Fibroblast of gingiva (primary cell): Measurements from ENCODE around the gene SLC44A4.
A peak's percentile ranks its signal among the peaks of the same experiment; 100 is the strongest.
"Not testable (repeated sequence)": the region's sequence is repeated elsewhere in the genome, so short reads cannot be mapped to it uniquely, and the experiment has no call there.

Experiments
- DNase-seq: peaks from one replicate; pipeline ENCODE4 v3.0.0-alpha.2; 2011; ENCODE audit warnings: low read depth

The SLC44A4 gene

GRCh38 chr6:31827286-31828079, 51.3 kb downstream of the SLC44A4 start, which contains the start of gene HSPA1B:
HSPA1B (plus strand) TSS chr6:31827738; CDS start chr6:31827951, 213 bp downstream.
- DNase-seq, result peak; percentile 100

- peak; percentile 97 for DNase-seq
These were observed 52.0 kb downstream of the SLC44A4 start for GRCh38 chr6:31826793-31827285.

- DNase-seq, result no peak
These were observed 53.2 kb downstream of the SLC44A4 start for GRCh38 chr6:31825553-31825952.

GRCh38 chr6:31823592-31824196, 55.1 kb downstream of the SLC44A4 start:
- DNase-seq, result not testable (repeated sequence)

GRCh38 chr6:31822036-31822821, 56.6 kb downstream of the SLC44A4 start:
- DNase-seq, result peak; percentile 98

- no peak for DNase-seq
These were observed 57.3 kb downstream of the SLC44A4 start for GRCh38 chr6:31821301-31822035.

- DNase-seq, result not testable (repeated sequence)
These were observed 58.4 kb downstream of the SLC44A4 start for GRCh38 chr6:31820399-31820798.

GRCh38 chr6:31819871-31820299, 58.9 kb downstream of the SLC44A4 start:
- no peak for DNase-seq

GRCh38 chr6:31817929-31818511, 60.8 kb downstream of the SLC44A4 start:
- DNase-seq, result not testable (repeated sequence)

GRCh38 chr6:31817133-31817928, 61.5 kb downstream of the SLC44A4 start:
- DNase-seq, result not testable (repeated sequence)

GRCh38 chr6:31815025-31815838, 63.6 kb downstream of the SLC44A4 start, which contains the start of the genes HSPA1A and HSPA1L:
HSPA1A (plus strand) TSS chr6:31815543; CDS start chr6:31815757, 214 bp downstream.
HSPA1L (minus strand) TSS chr6:31815283; CDS start chr6:31811972, 3,311 bp downstream.
- DNase-seq, result peak; percentile 97

GRCh38 chr6:31814677-31815024, 64.1 kb downstream of the SLC44A4 start:
- DNase-seq, result peak; percentile 98

GRCh38 chr6:31813465-31813849, 65.3 kb downstream of the SLC44A4 start:
- no peak for DNase-seq
